ENCODE data around the gene ERBB3. TPM values are rescaled to one million over a fixed set of nuclear protein-coding genes. Genes with fewer than 3 reads are reported as not detected.

The ERBB3 gene
- total RNA-seq, 4 donors from 2014 or later, result 177 to 209 (median 202) TPM

GRCh38 chr12:56124133-56124532 lies 44.2 kb downstream of the ERBB3 start:
- TF ChIP-seq POLR2A (IDR thresholded peaks at IDR 0.05) (no peak), CTCF (IDR thresholded peaks at IDR 0.05) (no peak)
- no peak overlapping the region for H3K4me3 ChIP-seq (ENCODE audit: low read depth, poor library complexity, severe bottlenecking)
- DNase-seq (ENCODE audit: low spot score in 2 of 2), result no peak
- intact Hi-C loops (cut with DNase I; ENCODE audit: low total_unique reads), result no loop called here
- 89% methylated on average over 4 of the region's 4 CpGs for WGBS, 2 donors

- DNase-seq (ENCODE audit: low spot score in 2 of 2), result no peak
- WGBS, 2 donors, result 52 to 54% methylated on average over 3 of the region's 3 CpGs
- H3K4me3 ChIP-seq (ENCODE audit: low read depth, poor library complexity, severe bottlenecking), result no peak overlapping the region
- TF ChIP-seq CTCF (IDR thresholded peaks at IDR 0.05), result no peak
- TF ChIP-seq POLR2A (IDR thresholded peaks at IDR 0.05), result no peak
- intact Hi-C loops (cut with DNase I; ENCODE audit: low total_unique reads), result loop anchor here (5.0 kb wide), 1 partner anchor 61 kb away; the partner anchor contains the start of gene SMARCC2
These were observed 46.8 kb downstream of the ERBB3 start for GRCh38 chr12:56126732-56127239.

- intact Hi-C loops (cut with DNase I; ENCODE audit: low total_unique reads), result loop anchor here (5.0 kb wide), 1 partner anchor 60 kb away; the partner anchor contains the start of gene SMARCC2
- WGBS, 2 donors, result 0 to 1% methylated on average over 8 of the region's 8 CpGs
These were observed 47.5 kb downstream of the ERBB3 start for GRCh38 chr12:56127485-56127887.

GRCh38 chr12:56127888-56128669 lies 48.1 kb downstream of the ERBB3 start, which contains the start of gene ESYT1:
Gene ESYT1, plus strand, starts transcription at chr12:56128267. Its CDS starts 53 bp downstream, at chr12:56128320.
- peak; percentile 99 to 100 for DNase-seq (ENCODE audit: low spot score in 2 of 2)
- 0% methylated on average over 32 to 34 of the region's 49 CpGs for WGBS, 2 donors
- intact Hi-C loops (cut with DNase I; ENCODE audit: low total_unique reads), result loop anchor here (2.0 to 5.0 kb wide), 2 partner anchors 31 to 59 kb away; partner anchors contain the start of genes MYL6 and SMARCC2
- peak within 1 kb of the TSS; percentile 92 for H3K4me3 ChIP-seq (ENCODE audit: low read depth, poor library complexity, severe bottlenecking)
- TF ChIP-seq POLR2A (IDR thresholded peaks at IDR 0.05) (no peak), CTCF (IDR thresholded peaks at IDR 0.05) (no peak)

More at GRCh38 chr12:56127485-56127887, 47.5 kb downstream of the ERBB3 start:
- H3K4me3 ChIP-seq (ENCODE audit: low read depth, poor library complexity, severe bottlenecking), result no peak overlapping the region
- no peak for DNase-seq (ENCODE audit: low spot score in 2 of 2)
- no peak for TF ChIP-seq CTCF (IDR thresholded peaks at IDR 0.05)
- TF ChIP-seq POLR2A (IDR thresholded peaks at IDR 0.05), result no peak

- DNase-seq (ENCODE audit: low spot score in 2 of 2), result peak in 1 of 2 donors; percentile 92
- intact Hi-C loops (cut with DNase I; ENCODE audit: low total_unique reads), result loop anchor here (2.0 to 5.0 kb wide), 2 partner anchors 30 to 59 kb away; partner anchors contain the start of genes MYL6 and SMARCC2
- TF ChIP-seq POLR2A (IDR thresholded peaks at IDR 0.05) (no peak), CTCF (IDR thresholded peaks at IDR 0.05) (no peak)
- WGBS, 2 donors, result 0 to 1% methylated on average over 20 of the region's 20 CpGs
- peak overlapping the region; percentile 92 for H3K4me3 ChIP-seq (ENCODE audit: low read depth, poor library complexity, severe bottlenecking)
These were observed 48.8 kb downstream of the ERBB3 start for GRCh38 chr12:56128670-56129205.
